DOHH2 (cell line): ENCODE results near the gene EPS8.

Experiments used
- H3F3A ChIP-seq: fragments of 200-600 bp; sonication (generic), shearing (Covaris generic); 2 replicates; pipeline ENCODE4 v1.6.0; 2016; ENCODE audit warnings: antibody characterized with exemption, mild to moderate bottlenecking; ENCODE audit not compliant: control insufficient read depth, insufficient read depth
- H3K27ac ChIP-seq: fragments of 200-600 bp; sonication (generic); 2 replicates; pipeline ENCODE4 v1.5.1; 2014; ENCODE audit warnings: low read depth, mild to moderate bottlenecking, low read length, moderate library complexity
- H3K27me3 ChIP-seq: fragments of 200-600 bp; sonication (generic); 2 replicates; pipeline ENCODE4 v1.6.1; 2014; ENCODE audit warnings: mild to moderate bottlenecking, low read length, mixed read lengths; ENCODE audit not compliant: control insufficient read depth
- H3K36me3 ChIP-seq: fragments of 200-600 bp; sonication (generic); 2 replicates; pipeline ENCODE4 v1.6.1; 2014; ENCODE audit warnings: mild to moderate bottlenecking, low read length, moderate library complexity, mixed read lengths; ENCODE audit not compliant: control insufficient read depth
- H3K4me1 ChIP-seq: fragments of 200-600 bp; sonication (generic); 2 replicates; pipeline ENCODE4 v1.6.1; 2014; ENCODE audit warnings: mild to moderate bottlenecking, low read length, mixed read lengths; ENCODE audit not compliant: control insufficient read depth
- H3K4me2 ChIP-seq: fragments of 200-600 bp; sonication (generic); 2 replicates; pipeline ENCODE4 v1.6.0; 2014; ENCODE audit warnings: mild to moderate bottlenecking, low read length, moderate library complexity
- H3K4me3 ChIP-seq: fragments of 200-600 bp; sonication (generic); 2 replicates; pipeline ENCODE4 v1.5.1; 2014; ENCODE audit warnings: mild to moderate bottlenecking, low read length, mixed read lengths
- H3K79me2 ChIP-seq: fragments of 200-600 bp; sonication (generic); 2 replicates; pipeline ENCODE4 v1.6.1; 2014; ENCODE audit warnings: mild to moderate bottlenecking, low read length, mixed read lengths; ENCODE audit not compliant: control insufficient read depth
- H3K9me2 ChIP-seq: fragments of 200-600 bp; sonication (generic); replicated peaks from 2 replicates; pipeline ENCODE4 v1.6.1; 2014; ENCODE audit warnings: mild to moderate bottlenecking, low read length, mixed read lengths; ENCODE audit not compliant: control insufficient read depth
- H3K9me3 ChIP-seq: fragments of 200-600 bp; sonication (generic); 2 replicates; pipeline ENCODE4 v1.6.1; 2014; ENCODE audit warnings: antibody characterized with exemption, low read length, mixed read lengths; ENCODE audit not compliant: control insufficient read depth, insufficient read depth
- H4K20me1 ChIP-seq: fragments of 200-600 bp; sonication (generic); 2 replicates; pipeline ENCODE4 v1.6.0; 2014; ENCODE audit warnings: low read depth, mild to moderate bottlenecking, antibody characterized with exemption, low read length, moderate library complexity; ENCODE audit not compliant: control insufficient read depth, insufficient read depth
- CTCF ChIP-seq: fragments of 200-600 bp; sonication (generic); IDR thresholded peaks from one replicate; pipeline ENCODE4 v1.5.1; 2014; ENCODE audit warnings: antibody characterized with exemption, mild to moderate bottlenecking, low read depth, low read length; ENCODE audit not compliant: poor library complexity, severe bottlenecking
- EZH2phosphoT487 ChIP-seq: fragments of 200-600 bp; sonication (generic); IDR thresholded peaks from 2 replicates; pipeline ENCODE4 v1.6.1; 2017; ENCODE audit warnings: borderline replicate concordance, mild to moderate bottlenecking, antibody characterized with exemption, low read length, moderate library complexity, mixed read lengths

EPS8 gene

GRCh38 chr12:15599266-15600037, 189.7 kb downstream of the EPS8 start:
- TF ChIP-seq EZH2phosphoT487 (no peak), CTCF (no peak)
- no peaks in the 10 kb centered on the region for H4K20me1 ChIP-seq
- no peaks in the 10 kb centered on the region for H3K4me1 ChIP-seq
- no peak overlapping the region for H3K4me3 ChIP-seq
- H3K36me3 ChIP-seq, result no peaks in the 10 kb centered on the region
- no peaks in the 10 kb centered on the region for H3K9me3 ChIP-seq
- H3K9me2 ChIP-seq, result no peaks in the 10 kb centered on the region
- no peaks in the 10 kb centered on the region for H3F3A ChIP-seq
- no peak overlapping the region for H3K4me2 ChIP-seq
- peaks cover 6% of the 10 kb centered on the region for H3K27me3 ChIP-seq
- H3K79me2 ChIP-seq, result no peaks in the 10 kb centered on the region
- no peak overlapping the region for H3K27ac ChIP-seq

GRCh38 chr12:15597125-15597830, 191.9 kb downstream of the EPS8 start:
- Histone ChIP-seq H3K9me2 (no peaks in the 10 kb centered on the region), H3K36me3 (no peaks in the 10 kb centered on the region), H3K27ac (no peak overlapping the region), H3K4me2 (no peak overlapping the region), H3K27me3 (peaks cover 6% of the 10 kb centered on the region), H3K4me1 (no peaks in the 10 kb centered on the region), H3K4me3 (no peak overlapping the region), H4K20me1 (no peaks in the 10 kb centered on the region), H3K79me2 (no peaks in the 10 kb centered on the region), H3F3A (no peaks in the 10 kb centered on the region), H3K9me3 (no peaks in the 10 kb centered on the region)
- TF ChIP-seq EZH2phosphoT487 (no peak), CTCF (no peak)

GRCh38 chr12:15596174-15596573, 193.0 kb downstream of the EPS8 start:
- Histone ChIP-seq H3K4me2 (no peak overlapping the region), H3K36me3 (no peaks in the 10 kb centered on the region), H3K4me3 (no peak overlapping the region), H3K9me2 (no peaks in the 10 kb centered on the region), H3K9me3 (no peaks in the 10 kb centered on the region), H4K20me1 (no peaks in the 10 kb centered on the region), H3K79me2 (no peaks in the 10 kb centered on the region), H3K27me3 (peaks cover 6% of the 10 kb centered on the region), H3F3A (no peaks in the 10 kb centered on the region), H3K4me1 (no peaks in the 10 kb centered on the region), H3K27ac (no peak overlapping the region)
- TF ChIP-seq EZH2phosphoT487, result no peak

GRCh38 chr12:15592934-15593333, 196.3 kb downstream of the EPS8 start:
- H3K9me2 ChIP-seq, result no peaks in the 10 kb centered on the region
- TF ChIP-seq CTCF (no peak), EZH2phosphoT487 (no peak)
- H3F3A ChIP-seq, result no peaks in the 10 kb centered on the region
- no peaks in the 10 kb centered on the region for H3K9me3 ChIP-seq
- no peak overlapping the region for H3K4me3 ChIP-seq
- peaks cover 7% of the 10 kb centered on the region for H3K4me1 ChIP-seq
- H3K4me2 ChIP-seq, result no peak overlapping the region
- peaks cover 6% of the 10 kb centered on the region; the same call in 1 of the 2 replicates for H3K27me3 ChIP-seq
- H4K20me1 ChIP-seq, result no peaks in the 10 kb centered on the region
- H3K27ac ChIP-seq, result no peak overlapping the region
- H3K79me2 ChIP-seq, result no peaks in the 10 kb centered on the region
- no peaks in the 10 kb centered on the region for H3K36me3 ChIP-seq
